Frontal cortex (tissue), 4 donors: ENCODE data around the gene IL17B. TPM values are rescaled to one million over a fixed set of nuclear protein-coding genes. Genes with fewer than 3 reads are reported as not detected.

Experiments used
- DNase-seq, 2 donors: peaks; one replicate each; pipeline ENCODE4 v3.0.0; 2012; ENCODE audit warnings: low spot score in 2 of 2
- FAIRE-seq: peaks from 2 replicates; lab custom pipeline; 2012; peaks lifted over from hg19 to GRCh38; lab: Jason Lieb, UNC
- total RNA-seq: library from RNA; depleted of rRNA; stranded (reverse); fragments of >200 nt; gene quantifications from one replicate; pipeline ENCODE4 v1.2.3, GENCODE V29; 2014
- donor health status: control.
- donor health status: control.
- donor health status: control.

IL17B gene
- total RNA-seq, 1 donor from 2014 or later = not detected

- no peak for DNase-seq
- FAIRE-seq = no peak
Measured at GRCh38 chr5:149415066-149415967, 36.2 kb upstream of the IL17B start.

DNA sequence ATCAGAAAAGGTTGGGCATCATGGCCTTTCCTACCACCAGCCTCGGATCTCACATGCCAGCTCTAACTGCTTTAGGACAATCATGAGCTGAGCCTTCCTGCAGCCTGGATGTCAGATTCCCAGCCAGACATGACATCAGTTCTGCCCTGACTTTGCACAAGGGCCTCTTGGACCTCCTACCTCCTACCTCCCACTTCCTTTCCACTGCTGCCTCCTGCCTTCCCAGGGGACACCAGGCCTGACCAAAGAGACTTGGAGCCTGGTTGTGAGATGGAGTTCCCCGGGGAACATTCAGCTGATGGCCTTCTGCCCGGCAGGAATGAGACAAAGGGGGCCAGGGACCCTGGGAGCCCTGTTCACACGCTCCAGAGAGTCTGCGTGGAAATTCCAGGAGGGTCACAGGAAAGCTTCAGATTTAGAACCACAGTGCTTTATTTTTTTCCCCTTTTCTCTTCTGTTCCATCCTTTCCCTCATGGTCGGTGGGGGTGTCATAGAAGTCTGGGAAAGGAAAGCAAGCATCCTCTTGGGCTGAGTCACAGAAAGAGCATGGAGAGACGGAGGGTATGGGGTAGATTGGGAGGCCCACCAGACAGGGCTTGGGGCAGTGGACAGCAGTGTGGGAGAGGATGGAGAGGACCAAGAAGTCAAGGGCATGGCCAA is 35.4 kb upstream of the IL17B start:
- no peak for DNase-seq
- FAIRE-seq = no peak

DNA sequence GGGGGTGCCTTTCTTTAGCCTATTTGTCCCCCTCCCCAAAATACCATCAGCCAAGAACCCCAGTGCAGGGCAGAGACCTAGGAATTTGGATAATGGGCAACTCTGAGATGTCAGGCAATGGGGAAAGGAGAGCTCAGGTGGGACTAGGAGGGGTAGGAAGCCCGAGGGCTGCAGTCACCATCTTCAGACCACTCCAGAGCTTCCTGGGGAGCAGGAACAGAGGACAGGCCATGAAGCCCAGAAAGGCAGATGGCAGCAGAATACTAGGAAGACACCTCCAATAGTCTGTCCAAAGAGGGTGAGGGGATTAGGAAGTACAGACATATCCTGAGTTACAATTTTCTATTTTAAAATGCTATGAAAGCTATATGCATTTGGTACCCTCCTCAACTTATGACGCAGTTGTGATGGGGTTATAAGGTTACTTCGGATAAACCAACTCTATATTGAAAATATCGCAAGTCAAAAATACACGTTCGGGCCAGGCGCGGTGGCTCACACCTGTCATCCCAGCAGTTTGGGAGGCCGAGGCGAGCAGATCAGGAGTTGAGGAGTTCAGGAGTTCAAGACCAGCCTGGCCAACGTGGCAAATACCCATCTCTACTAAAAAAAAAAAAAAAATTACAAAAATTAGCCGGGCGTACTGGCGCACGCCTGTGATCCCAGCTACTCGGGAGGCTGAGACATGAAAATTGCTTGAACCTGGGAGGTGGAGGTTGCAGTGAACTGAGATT is 34.6 kb upstream of the IL17B start:
- FAIRE-seq = no peak
- no peak for DNase-seq

- no peak for FAIRE-seq
- DNase-seq = no peak
Measured at GRCh38 chr5:149412783-149413476, 33.8 kb upstream of the IL17B start.

- FAIRE-seq = no peak
- no peak for DNase-seq
Measured at GRCh38 chr5:149411738-149412519, 32.8 kb upstream of the IL17B start.

DNA sequence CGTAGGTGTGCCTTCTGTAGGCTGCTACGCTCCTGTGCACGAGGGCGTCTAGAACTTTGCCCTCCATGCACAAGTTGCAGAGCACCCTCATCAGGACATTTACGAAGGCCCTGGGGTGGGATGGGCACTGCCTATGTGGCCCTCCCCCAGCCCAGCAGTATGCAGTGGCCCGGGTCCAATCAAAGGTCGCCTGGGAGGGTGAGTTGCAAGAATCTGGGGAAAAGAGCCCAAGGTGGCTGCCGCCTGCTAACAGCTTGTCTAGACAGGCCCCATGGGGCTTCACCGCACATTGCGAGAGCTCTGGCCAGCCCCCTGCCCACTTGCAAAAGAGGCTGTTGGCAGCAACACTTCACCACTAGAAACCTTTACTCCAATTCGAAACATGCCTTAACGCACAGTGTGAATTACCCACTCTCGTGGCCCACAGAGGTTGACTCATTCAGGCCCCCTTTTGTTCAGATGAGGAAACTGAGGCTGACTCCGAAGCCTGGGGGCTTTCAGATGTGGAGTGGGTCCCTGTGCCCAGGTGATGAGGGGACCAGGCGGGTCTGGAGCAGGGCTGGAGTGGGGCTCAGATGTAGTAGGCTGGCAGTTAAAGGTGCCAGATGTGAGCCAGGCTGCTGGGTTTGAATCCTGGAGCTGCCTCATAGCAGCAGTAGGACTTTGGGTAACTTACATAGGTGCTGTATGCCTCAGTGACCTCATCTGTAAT is 31.8 kb upstream of the IL17B start:
- DNase-seq = no peak
- FAIRE-seq = no peak

DNA sequence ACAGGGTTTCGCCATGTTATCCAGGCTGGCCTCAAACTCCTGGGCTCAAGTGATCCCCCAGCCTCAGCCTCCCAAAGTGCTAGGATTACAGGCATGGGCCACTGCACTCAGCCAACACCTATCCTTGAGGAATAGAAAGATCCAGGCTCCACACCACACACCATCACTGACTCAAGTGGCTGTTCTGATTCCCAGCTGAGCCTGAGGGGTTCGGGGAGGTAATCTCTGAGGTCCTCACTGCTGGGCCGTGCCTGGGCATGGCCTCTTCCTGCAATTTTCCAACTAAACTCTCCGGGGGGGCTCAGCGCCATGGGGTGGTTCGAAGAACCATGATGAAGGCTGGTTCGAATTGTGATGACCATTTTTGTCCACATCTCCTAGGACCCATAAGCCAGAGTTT is 31.0 kb upstream of the IL17B start:
- DNase-seq (no peak), FAIRE-seq (no peak)

DNA sequence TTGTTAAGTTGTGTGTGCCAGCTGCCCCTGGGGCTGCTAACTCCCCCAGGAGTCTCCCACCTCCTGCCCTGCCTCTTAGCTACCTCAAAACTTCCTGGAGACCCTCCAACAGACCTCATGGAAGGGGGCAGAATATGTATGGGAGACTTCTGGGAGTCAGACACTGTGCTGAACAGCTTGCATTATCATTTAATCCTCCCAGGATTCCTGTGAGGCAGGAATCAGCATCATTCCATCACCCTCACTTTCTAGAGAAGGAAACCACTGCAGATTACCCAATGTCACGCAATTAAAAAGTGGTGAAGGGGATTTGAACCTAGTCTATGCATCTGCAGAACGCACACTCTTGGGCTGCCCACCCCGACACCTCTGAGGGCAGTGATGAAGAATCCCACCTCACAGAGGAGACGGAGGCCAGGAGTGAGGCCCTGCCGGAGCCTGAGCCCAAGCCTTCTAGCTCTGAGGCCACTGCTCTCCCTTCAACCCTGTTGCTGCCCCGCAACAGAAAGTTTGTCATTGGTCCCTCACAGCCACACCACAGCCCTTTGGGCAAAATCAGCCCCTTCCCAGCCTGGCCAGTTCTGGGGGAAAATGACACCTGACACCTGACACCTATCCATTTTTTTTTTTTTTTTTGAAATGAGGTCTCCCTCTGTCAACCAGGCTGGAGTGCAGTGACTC is 30.3 kb upstream of the IL17B start:
- FAIRE-seq (no peak), DNase-seq (no peak)

GRCh38 chr5:149408252-149409099 is 29.4 kb upstream of the IL17B start:
- FAIRE-seq (no peak), DNase-seq (no peak)

GRCh38 chr5:149407323-149408251 is 28.5 kb upstream of the IL17B start:
- no peak for DNase-seq
- FAIRE-seq = no peak

GRCh38 chr5:149406979-149407306 is 27.9 kb upstream of the IL17B start:
- FAIRE-seq (no peak), DNase-seq (no peak)

DNA sequence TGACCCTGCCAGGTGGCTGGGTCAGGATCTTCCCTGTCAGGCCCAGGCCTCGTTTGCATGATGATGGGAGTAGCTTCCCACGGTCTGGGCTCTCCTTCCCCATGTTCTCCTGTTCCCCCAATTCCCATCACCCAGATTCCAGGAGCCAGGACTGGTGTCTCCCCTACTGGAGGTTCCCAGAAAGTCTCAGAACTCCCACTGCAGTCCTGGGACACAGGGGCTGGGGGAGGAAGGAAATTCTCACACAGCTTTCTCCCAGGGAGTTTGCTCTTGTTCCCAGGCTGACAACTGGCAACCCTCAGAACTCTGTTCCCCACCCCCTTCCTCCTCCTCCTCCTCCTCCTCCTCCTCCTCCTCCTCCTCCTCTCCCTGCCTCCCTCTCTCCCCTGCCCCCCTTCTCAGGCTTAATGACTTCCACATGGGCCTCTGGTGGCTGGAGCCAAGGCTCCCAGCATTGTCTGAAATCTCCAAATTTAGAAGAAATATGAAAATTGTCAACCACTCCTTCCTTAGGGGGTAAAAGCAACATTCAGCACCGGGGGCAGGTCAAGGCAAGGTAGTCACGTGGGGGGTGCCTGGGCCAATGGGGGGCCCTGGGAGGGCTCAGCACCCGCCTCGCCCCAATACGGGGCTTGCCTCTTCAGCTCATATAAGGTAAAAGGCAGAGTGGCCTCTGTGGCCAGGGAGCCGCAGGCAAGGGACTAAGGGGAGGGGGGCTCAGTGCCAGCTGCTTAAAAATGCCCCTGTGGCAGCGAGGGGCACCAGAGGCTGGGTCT is 27.3 kb upstream of the IL17B start:
- FAIRE-seq = no peak

GRCh38 chr5:149405550-149406202 is 26.6 kb upstream of the IL17B start:
- FAIRE-seq = no peak
- DNase-seq = no peak

More for the DNA sequence above, 27.3 kb upstream of the IL17B start:
- DNase-seq = no peak

DNA sequence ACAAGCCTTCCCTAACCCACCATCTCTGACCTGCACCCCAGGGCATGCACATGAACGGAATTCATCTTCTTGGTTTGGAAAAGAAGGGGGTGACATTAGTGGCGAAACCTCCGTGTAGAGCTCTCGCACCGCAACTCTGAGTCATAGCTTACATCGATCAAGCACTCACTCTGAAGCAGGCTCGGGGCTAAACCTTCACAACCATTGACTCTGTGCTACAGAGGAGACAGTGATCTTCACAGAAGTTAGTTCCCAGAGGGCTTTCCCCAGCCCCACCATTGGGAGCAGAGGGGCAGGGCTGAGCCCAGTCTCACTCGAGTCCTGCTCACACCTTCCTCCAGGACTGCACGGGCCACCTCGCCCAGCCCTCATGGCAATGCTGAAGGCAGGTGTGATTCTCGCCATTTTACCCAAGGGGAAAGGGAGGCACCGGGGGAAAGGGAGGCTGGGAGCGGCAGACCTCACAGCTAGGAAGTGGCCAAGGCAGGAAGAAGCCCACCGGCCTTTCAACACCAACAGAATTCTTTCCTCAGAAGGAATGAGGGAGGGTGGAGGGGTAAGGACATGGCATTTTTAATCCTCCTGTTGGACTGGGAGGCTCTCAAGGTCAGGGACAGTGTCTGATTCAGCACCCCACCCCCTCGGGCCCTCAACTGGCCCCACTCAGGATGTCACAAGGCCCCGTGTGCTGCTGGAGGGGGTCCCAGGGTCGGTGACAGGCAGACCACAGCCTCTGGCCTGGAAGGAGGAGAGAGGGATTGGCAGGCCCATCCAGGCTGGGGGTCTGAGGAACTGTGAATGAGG is 25.9 kb upstream of the IL17B start:
- no peak for DNase-seq
- FAIRE-seq = no peak
